ENCODE data around the gene PSTPIP2.
A peak's percentile ranks its signal among the peaks of the same experiment; 100 is the strongest.
"Not testable (repeated sequence)": the region's sequence is repeated elsewhere in the genome, so short reads cannot be mapped to it uniquely, and the experiment has no call there.

The PSTPIP2 gene

GRCh38 chr18:46050268-46050667 is 21.8 kb downstream of the PSTPIP2 start:
- H3K4me1 ChIP-seq (ENCODE audit: control insufficient read depth in 1 of 2, insufficient read depth in 1 of 2, low read depth in 1 of 2, low read length in 1 of 2), result peaks cover 25 to 26% of the 10 kb centered on the region in 2 experiments
- H3K4me3 ChIP-seq (ENCODE audit: low read depth in 1 of 2, low read length in 1 of 2), result no peak overlapping the region
- TF ChIP-seq CTCF (IDR thresholded peaks at IDR 0.05), result no peak
- H3K36me3 ChIP-seq, result peaks cover 6% of the 10 kb centered on the region
- H3K9me3 ChIP-seq, result no peaks in the 10 kb centered on the region
- H3K27ac ChIP-seq, result no peak overlapping the region
- H3K27me3 ChIP-seq, result no peaks in the 10 kb centered on the region

- Histone ChIP-seq H3K27me3 (no peaks in the 10 kb centered on the region), H3K9me3 (no peaks in the 10 kb centered on the region), H3K4me3 (ENCODE audit: low read depth in 1 of 2, low read length in 1 of 2) (no peak overlapping the region), H3K27ac (peak overlapping the region; percentile 4), H3K4me1 (ENCODE audit: control insufficient read depth in 1 of 2, insufficient read depth in 1 of 2, low read depth in 1 of 2, low read length in 1 of 2) (peaks cover 21 to 25% of the 10 kb centered on the region in 2 experiments), H3K36me3 (peaks cover 6% of the 10 kb centered on the region)
- TF ChIP-seq CTCF (IDR thresholded peaks at IDR 0.05), result no peak
These were observed 23.4 kb downstream of the PSTPIP2 start for GRCh38 chr18:46048641-46049040.

- H3K27ac ChIP-seq; H3K9me3 ChIP-seq; H3K36me3 ChIP-seq; H3K4me3 ChIP-seq (ENCODE audit: low read depth in 1 of 2, low read length in 1 of 2); H3K27me3 ChIP-seq: not testable (repeated sequence)
- H3K4me1 ChIP-seq (ENCODE audit: control insufficient read depth in 1 of 2, insufficient read depth in 1 of 2, low read depth in 1 of 2, low read length in 1 of 2), result peaks cover 26 to 30% of the 10 kb centered on the region in 2 experiments
These were observed 24.7 kb downstream of the PSTPIP2 start for GRCh38 chr18:46047369-46047768.

GRCh38 chr18:46046688-46047087 is 25.4 kb downstream of the PSTPIP2 start:
- no peaks in the 10 kb centered on the region for H3K9me3 ChIP-seq
- peaks cover 6% of the 10 kb centered on the region for H3K36me3 ChIP-seq
- TF ChIP-seq CTCF (IDR thresholded peaks at IDR 0.05), result no peak
- H3K4me1 ChIP-seq (ENCODE audit: control insufficient read depth in 1 of 2, insufficient read depth in 1 of 2, low read depth in 1 of 2, low read length in 1 of 2), result peaks cover 26 to 30% of the 10 kb centered on the region in 2 experiments
- H3K4me3 ChIP-seq (ENCODE audit: low read depth in 1 of 2, low read length in 1 of 2), result no peak overlapping the region
- no peak overlapping the region for H3K27ac ChIP-seq
- no peaks in the 10 kb centered on the region for H3K27me3 ChIP-seq

GRCh38 chr18:46046126-46046525 is 25.9 kb downstream of the PSTPIP2 start:
- no peak for TF ChIP-seq CTCF (IDR thresholded peaks at IDR 0.05)
- Histone ChIP-seq H3K9me3 (no peaks in the 10 kb centered on the region), H3K4me3 (ENCODE audit: low read depth in 1 of 2, low read length in 1 of 2) (no peak overlapping the region), H3K36me3 (peaks cover 6% of the 10 kb centered on the region), H3K27me3 (no peaks in the 10 kb centered on the region), H3K4me1 (ENCODE audit: control insufficient read depth in 1 of 2, insufficient read depth in 1 of 2, low read depth in 1 of 2, low read length in 1 of 2) (peaks cover 29 to 35% of the 10 kb centered on the region in 2 experiments), H3K27ac (peak overlapping the region; percentile 1)

- H3K27ac ChIP-seq, result peak overlapping the region; percentile 67
These were observed 29.4 kb downstream of the PSTPIP2 start for GRCh38 chr18:46042571-46043123.

More at GRCh38 chr18:46042571-46043123, 29.4 kb downstream of the PSTPIP2 start:
- no peak for TF ChIP-seq CTCF (IDR thresholded peaks at IDR 0.05)
- Histone ChIP-seq H3K9me3 (no peaks in the 10 kb centered on the region), H3K4me3 (ENCODE audit: low read depth in 1 of 2, low read length in 1 of 2) (no peak overlapping the region), H3K4me1 (ENCODE audit: control insufficient read depth in 1 of 2, insufficient read depth in 1 of 2, low read depth in 1 of 2, low read length in 1 of 2) (peaks cover 37 to 42% of the 10 kb centered on the region in 2 experiments), H3K36me3 (peaks cover 29% of the 10 kb centered on the region), H3K27me3 (no peaks in the 10 kb centered on the region)

Measured in neutrophil (primary cell).